ENCODE data around the gene TRIO.

- TF ChIP-seq RAD21 (IDR thresholded peaks at IDR 0.05; ENCODE audit: low read length) (no peak), MAX (IDR thresholded peaks at IDR 0.05; ENCODE audit: low read depth) (no peak)
- TF ChIP-seq, protein P1, sequence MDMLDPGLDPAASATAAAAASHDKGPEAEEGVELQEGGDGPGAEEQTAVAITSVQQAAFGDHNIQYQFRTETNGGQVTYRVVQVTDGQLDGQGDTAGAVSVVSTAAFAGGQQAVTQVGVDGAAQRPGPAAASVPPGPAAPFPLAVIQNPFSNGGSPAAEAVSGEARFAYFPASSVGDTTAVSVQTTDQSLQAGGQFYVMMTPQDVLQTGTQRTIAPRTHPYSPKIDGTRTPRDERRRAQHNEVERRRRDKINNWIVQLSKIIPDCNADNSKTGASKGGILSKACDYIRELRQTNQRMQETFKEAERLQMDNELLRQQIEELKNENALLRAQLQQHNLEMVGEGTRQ (IDR thresholded peaks at IDR 0.05; ENCODE audit: borderline replicate concordance, low read depth, low read length), result no peak
- TF ChIP-seq, protein P2, sequence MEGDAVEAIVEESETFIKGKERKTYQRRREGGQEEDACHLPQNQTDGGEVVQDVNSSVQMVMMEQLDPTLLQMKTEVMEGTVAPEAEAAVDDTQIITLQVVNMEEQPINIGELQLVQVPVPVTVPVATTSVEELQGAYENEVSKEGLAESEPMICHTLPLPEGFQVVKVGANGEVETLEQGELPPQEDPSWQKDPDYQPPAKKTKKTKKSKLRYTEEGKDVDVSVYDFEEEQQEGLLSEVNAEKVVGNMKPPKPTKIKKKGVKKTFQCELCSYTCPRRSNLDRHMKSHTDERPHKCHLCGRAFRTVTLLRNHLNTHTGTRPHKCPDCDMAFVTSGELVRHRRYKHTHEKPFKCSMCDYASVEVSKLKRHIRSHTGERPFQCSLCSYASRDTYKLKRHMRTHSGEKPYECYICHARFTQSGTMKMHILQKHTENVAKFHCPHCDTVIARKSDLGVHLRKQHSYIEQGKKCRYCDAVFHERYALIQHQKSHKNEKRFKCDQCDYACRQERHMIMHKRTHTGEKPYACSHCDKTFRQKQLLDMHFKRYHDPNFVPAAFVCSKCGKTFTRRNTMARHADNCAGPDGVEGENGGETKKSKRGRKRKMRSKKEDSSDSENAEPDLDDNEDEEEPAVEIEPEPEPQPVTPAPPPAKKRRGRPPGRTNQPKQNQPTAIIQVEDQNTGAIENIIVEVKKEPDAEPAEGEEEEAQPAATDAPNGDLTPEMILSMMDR (IDR thresholded peaks at IDR 0.05), result no peak
These were observed 21.1 kb upstream of the TRIO start for GRCh38 chr5:14122089-14122488.
